Vagina (tissue), 2 donors: ENCODE data around the gene ANKRD11.

ENCODE experiments used
- POLR2A ChIP-seq, 2 donors: fragments of 450-650 bp; IDR thresholded peaks; one replicate each; pipeline ENCODE4 v1.6.1; 2017; ENCODE audit warnings: antibody characterized with exemption in 2 of 2, mild to moderate bottlenecking in 2 of 2, moderate library complexity in 2 of 2
- POLR2AphosphoS5 ChIP-seq, 2 donors: sonication (generic); formaldehyde crosslinking; IDR thresholded peaks; one replicate each; pipeline ENCODE4 v1.9.0; 2017; ENCODE audit warnings: antibody characterized with exemption in 2 of 2, mild to moderate bottlenecking in 2 of 2, low read depth in 1 of 2; ENCODE audit not compliant: insufficient read depth in 1 of 2
- TF ChIP-seq, protein P1 (sequence below), 3 experiments: fragments of 450-650 bp in 2 of 3; fragments of 200-600 bp in 1 of 3; sonication (generic) in 1 of 3; IDR thresholded peaks; one replicate each; pipeline ENCODE4 v1.5.1; 2017 to 2019; ENCODE audit warnings: antibody characterized with exemption in 3 of 3, mild to moderate bottlenecking in 2 of 3, moderate library complexity in 2 of 3

- TF ChIP-seq, protein P1, sequence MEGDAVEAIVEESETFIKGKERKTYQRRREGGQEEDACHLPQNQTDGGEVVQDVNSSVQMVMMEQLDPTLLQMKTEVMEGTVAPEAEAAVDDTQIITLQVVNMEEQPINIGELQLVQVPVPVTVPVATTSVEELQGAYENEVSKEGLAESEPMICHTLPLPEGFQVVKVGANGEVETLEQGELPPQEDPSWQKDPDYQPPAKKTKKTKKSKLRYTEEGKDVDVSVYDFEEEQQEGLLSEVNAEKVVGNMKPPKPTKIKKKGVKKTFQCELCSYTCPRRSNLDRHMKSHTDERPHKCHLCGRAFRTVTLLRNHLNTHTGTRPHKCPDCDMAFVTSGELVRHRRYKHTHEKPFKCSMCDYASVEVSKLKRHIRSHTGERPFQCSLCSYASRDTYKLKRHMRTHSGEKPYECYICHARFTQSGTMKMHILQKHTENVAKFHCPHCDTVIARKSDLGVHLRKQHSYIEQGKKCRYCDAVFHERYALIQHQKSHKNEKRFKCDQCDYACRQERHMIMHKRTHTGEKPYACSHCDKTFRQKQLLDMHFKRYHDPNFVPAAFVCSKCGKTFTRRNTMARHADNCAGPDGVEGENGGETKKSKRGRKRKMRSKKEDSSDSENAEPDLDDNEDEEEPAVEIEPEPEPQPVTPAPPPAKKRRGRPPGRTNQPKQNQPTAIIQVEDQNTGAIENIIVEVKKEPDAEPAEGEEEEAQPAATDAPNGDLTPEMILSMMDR (IDR thresholded peaks at IDR 0.05), result no peak
- no peak for TF ChIP-seq POLR2A (IDR thresholded peaks at IDR 0.05)
- TF ChIP-seq POLR2AphosphoS5 (IDR thresholded peaks at IDR 0.05; ENCODE audit: insufficient read depth in 1 of 2, low read depth in 1 of 2), result no peak
Observed at GRCh38 chr16:89437991-89438390, 52.4 kb downstream of the ANKRD11 start.
